Measurements from ENCODE around the gene MED15.

GRCh38 chr22:20516399-20516798 is 9.0 kb downstream of the MED15 start:
- TF ChIP-seq CTCF (IDR thresholded peaks at IDR 0.05) (no peak), EZH2 (IDR thresholded peaks at IDR 0.05) (no peak), EZH2phosphoT487 (IDR thresholded peaks at IDR 0.05) (no peak)

Data from neural progenitor cell (in vitro differentiated cells).